DOHH2 (cell line): ENCODE data around the gene CDCP1.

Experiments
- CTCF ChIP-seq: fragments of 200-600 bp; sonication (generic); IDR thresholded peaks from one replicate; pipeline ENCODE4 v1.5.1; 2014; ENCODE audit warnings: antibody characterized with exemption, mild to moderate bottlenecking, low read depth, low read length; ENCODE audit not compliant: poor library complexity, severe bottlenecking
- EZH2phosphoT487 ChIP-seq: fragments of 200-600 bp; sonication (generic); IDR thresholded peaks from 2 replicates; pipeline ENCODE4 v1.6.1; 2017; ENCODE audit warnings: borderline replicate concordance, mild to moderate bottlenecking, antibody characterized with exemption, low read length, moderate library complexity, mixed read lengths

GRCh38 chr3:45194791-45195190 is 48.6 kb upstream of the CDCP1 start:
- TF ChIP-seq CTCF: no peak
- TF ChIP-seq EZH2phosphoT487: no peak
